DMS79 (cell line): ENCODE measurements around the gene UBD.

Experiments used
- DNase-seq: peaks from one replicate; lab custom pipeline; 2025; lab: John Stamatoyannopoulos, UW

UBD gene

DNA sequence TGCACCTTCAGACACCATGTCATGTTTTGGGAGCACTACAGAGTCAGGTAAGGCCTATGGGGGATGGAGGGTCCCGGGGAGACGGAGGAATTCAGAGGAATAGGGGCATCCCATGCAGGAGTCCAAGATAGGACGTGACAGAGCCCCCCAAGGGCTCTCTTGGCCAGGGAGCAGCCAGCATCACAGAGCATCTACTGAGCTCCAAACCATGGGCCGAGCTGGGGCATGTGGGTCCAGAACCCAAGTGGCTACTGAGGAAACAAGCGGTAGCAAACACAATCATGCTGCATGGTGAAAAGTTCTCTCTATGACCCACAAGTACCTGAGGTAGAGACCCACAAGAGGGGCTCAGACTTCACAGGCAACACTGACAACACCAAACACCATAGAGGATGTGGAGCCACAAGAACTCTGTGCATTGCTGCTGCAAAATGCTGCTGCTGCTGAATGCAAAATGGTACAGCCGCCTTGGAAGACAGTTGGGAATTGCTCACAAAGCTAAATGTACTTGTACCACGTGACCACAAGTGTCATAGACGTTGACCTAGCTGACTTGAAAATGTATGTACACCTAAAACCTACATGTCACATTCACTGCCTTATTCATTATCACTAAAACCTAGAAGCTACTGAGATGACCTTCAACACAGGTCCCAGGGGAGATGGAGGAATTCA, 38.4 kb downstream of the UBD start:
- DNase-seq: no peak

DNA sequence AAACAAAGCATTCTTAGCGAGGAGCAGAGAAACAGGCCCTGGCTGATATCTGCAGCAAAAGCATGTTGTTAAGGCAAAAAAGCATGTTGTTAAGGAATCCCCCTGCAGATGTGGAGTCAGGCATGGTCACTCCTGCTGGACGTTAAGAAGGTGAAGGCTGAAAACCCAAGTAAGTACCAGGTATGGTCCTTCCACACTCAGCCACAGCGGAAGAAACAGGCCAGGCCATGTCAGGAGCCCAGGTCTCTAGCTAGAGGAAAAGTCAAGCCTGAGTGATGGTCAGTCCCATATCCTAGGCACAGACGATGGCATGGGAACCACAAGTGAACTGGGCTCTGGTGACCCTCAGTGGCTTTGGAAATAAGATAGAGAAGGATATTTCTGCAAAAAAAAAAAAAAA, 39.3 kb downstream of the UBD start:
- DNase-seq: no peak

DNA sequence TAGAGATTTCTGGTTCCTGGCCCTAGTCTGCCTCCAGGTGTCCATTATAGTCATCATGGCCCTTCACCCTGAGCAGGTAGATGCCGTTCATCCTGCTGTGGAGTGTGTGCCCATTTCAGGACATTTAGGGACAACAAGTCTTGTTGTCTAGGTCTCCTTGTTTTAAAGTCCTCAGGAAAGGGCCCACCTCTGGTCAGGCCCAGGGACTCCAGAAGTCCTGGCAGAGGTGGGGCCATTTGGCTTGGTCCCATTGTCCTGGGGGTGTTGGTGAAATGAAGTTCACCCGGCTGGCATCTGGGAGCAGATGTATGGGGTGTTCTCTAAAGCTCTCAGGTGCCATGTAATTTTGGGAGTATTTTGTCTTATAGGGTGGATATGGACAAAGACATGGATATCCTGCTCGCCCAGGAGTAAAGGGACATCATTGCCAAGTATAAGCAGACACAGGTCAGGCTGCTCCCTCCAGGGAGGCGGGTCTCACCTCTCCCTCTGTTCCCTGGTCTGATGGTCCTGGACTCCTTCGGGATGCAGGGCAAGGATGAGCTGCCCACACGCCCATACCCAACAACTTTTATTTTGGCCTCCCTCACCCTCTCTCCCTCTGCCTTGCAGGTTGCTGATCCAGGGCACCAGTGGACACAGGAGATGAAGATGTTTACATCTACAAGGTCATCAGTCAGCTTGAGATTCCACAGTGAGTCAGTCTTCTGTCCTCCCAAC, 40.1 kb downstream of the UBD start:
- no peak for DNase-seq

DNA sequence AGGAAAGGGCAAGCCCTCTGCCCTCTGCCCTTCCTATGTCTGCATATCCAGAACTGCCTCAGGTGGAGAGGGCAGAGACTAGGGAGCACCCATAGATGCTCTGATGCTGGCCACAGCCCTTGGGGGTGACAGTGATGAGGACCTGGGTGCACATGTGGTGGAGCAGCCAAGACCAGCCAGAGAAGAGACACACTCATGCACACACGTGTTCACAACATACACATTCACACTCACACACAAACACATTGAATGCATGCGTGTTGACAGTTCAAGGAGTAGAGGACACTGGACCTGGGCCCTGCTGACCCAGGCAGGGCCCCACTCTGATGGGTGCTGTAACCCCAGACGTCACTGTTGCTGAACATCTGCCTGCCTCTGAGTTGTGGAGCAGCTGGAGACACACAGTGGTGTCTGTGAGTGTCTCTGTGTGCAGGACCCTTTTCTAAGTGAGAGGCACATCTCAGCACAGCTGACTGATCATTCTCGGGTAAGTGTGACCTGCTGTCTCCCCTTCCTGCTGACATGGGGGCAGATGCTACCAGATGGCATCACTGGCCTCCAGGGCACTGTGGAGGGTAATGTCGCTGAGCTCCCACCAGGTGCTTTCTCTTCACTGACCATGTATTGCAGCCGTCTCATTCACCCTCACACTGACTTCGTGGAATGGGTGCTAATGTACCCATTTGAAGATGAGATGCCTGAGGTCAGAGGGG, 41.6 kb downstream of the UBD start:
- DNase-seq: no peak

DNA sequence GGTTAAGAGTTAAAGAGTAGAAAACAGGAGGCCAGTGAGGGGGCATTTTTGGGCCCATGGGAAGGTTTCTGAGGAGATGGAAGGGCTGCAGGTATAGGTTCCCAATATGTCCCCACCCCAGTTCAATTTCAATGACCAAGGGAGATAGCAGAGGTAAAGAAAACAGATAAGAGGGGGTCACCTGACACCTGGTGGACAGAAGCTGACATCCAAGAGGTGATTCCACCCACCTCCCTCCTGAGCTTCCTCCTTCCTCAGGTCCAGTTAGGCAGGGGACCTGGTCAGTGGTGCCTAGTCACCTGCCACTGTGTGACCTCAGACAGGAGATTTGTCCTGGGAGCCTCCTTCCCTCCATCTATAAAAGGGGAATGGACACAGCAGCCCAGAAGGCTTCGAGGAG, 42.3 kb downstream of the UBD start:
- no peak for DNase-seq

DNA sequence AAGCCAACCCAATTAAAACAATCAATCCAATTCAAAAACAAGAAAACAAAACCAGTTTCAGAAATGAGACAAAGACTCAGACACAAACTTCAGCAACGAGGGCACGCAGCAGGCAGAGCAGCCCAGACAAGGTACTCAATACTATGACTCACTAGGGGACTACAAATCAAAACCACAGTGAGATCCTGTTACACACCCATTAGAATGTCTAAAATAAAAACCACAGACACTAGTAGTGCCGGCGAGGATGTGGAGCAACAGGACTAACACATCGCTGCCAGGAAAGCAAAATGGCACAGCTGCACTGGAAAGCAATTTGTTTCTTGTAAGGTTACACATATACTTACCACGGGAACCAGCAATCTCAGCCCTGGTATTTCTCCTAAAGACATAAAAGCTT, 43.4 kb downstream of the UBD start:
- DNase-seq: peak; percentile 10

DNA sequence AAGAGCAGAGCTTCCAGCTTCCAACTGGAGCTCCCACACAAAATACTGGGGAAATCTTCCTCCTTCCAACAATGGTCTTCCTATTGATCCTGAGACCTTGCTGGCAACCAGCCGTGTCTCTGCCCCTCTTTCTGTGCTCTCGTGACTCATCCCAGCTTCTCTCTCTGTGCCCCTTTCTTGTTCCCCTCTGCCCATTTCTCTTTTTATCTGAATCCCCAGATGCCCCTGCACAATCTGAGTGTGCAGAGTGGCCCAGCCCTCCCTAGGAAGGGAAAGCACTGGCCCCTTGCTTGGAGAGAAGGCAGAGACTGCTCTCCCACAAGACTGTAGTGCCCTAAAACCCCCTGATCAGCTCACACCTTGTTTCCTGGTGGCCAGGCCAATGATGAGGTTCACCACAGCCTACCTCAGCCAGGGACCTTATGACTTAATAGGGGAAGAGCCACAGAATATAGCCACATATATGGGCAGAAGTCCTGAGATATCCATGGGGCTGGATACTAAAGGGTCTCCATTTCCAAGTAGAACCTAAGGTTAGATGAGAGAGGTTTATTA, 48.7 kb downstream of the UBD start:
- no peak for DNase-seq

DNA sequence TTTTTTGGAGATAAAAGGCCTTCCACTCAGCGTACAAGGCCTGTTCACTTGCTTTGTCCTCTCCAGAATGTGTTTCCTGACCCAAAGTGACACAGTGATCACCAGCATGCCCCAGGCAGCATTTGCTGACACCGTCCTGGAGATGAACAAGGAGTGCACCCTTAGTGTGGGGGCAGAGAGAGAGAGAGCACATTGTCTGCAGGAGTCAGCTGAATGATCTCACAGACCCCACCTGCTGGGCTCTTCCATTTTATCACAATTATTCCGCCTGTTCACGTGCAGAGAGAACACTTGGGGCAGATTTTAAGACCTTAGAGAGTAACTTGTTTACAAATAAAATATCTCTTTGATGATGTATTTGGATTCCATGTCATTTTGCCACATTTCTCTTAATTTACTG, 49.3 kb downstream of the UBD start:
- no peak for DNase-seq

DNA sequence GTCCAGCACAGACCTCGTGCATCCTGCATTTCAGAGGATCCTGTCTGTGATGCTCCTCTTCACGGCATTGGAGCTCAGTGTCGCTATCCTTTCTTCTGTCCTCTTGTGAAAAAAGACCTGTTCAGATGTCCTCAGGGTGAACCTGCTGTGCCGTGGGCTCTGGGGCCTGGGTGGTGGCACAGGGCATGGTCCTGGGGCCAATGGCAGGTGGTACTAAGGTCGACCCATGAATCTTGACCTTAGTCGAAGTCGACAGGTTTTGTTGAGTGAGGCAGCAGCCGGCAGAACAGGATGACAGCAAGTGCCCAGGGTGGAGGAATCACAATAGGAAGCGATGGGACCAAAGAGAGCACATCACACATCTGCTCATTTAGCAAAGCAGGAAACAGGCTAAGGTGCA, 49.8 kb downstream of the UBD start:
- DNase-seq: no peak

DNA sequence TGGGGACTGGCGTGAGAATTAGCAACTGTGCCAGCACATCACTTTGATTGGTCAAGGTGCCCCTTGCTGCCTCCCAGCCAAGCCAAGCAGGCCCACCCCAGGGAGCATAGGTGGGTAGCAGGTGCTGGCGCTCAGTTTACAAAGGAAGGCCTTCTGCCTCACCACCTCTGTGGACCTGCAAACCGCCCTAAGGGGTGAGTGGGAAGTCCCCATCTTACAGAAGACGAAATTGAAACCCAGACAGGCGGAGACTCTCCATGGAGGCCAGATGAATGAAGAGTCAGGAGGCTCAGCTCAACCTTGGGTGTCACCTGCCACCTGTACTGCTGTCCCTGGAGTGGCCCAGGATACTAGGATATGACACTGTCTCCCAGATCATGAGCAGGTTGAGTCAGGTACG, 50.3 kb downstream of the UBD start:
- no peak for DNase-seq

DNA sequence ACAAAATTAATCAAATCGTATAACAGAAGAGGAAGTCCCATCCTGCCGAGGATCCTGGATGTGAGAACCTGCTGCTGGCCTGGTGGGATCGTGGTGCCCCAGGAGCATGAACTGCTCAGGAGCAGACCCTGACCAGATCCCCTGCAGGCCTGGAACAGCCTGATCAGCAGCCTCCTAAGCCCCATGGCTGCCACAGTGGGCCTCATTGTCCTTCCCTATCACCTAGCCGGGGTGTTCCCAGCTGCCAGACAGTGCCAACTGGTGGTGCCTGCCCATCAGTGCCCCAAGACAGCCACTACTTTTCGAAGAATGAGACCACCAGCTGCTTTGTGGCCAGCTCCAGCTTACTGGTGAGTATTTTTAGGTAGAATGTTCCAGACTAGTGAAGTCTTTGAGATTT, 52.2 kb downstream of the UBD start:
- no peak for DNase-seq

DNA sequence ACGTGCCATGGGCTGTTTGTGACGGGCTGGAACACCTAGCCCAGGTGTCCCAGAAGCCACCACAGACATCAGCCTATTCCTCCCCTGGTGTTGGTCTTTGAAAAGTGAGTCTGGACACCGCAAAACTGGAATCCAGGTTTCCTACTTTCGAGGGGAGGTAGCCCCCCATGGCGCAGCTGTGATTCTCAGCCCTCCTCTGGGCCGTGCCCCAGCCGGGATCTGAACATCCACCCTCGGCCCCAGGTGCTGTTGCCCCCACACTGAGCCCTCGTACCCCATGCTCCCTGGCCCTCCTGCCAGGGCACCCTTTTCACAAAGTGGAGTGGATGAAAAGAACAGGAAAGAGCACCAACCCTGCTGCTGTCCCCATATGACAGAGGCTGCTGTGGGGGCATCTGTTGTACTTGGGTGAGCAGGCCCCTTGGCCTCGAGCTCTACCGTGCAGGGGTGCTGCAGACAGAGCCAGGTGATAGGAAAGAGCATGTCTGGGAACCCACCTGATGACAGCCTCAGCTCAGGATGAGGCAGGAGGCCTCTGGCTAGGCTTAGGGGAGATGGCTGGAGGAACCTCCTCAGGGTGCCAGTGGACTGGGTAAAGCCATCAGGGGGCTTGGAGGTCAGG, 53.0 kb downstream of the UBD start:
- no peak for DNase-seq

DNA sequence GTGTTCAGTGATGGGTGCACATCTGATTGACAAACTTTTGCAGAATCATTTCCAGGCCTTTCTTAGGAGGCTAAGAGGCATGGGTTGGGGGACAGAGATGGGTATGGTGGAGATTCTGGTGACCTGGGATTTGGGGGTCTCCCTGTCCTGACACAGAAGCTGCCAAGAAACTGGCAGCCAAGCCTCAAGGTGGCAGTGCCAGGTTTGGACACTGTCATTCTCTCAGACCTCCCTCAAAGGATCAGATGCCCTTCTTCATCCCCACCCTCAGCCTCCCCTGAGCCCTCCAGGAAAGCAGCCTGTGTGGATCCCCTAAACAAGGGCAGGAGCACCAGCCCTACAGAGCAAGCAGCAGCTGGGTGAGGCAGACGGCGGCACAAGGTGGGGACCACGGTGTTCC, 53.7 kb downstream of the UBD start:
- DNase-seq: no peak
